ENCODE results near the gene VASP. TPM values are rescaled to one million over a fixed set of nuclear protein-coding genes. Genes with fewer than 3 reads are reported as not detected.

VASP gene
- total and polyA plus RNA-seq, 2 donors (not counting 3 experiments of a cell fraction or from before 2014, with no cell fraction given): 94.3 to 154 TPM

DNA sequence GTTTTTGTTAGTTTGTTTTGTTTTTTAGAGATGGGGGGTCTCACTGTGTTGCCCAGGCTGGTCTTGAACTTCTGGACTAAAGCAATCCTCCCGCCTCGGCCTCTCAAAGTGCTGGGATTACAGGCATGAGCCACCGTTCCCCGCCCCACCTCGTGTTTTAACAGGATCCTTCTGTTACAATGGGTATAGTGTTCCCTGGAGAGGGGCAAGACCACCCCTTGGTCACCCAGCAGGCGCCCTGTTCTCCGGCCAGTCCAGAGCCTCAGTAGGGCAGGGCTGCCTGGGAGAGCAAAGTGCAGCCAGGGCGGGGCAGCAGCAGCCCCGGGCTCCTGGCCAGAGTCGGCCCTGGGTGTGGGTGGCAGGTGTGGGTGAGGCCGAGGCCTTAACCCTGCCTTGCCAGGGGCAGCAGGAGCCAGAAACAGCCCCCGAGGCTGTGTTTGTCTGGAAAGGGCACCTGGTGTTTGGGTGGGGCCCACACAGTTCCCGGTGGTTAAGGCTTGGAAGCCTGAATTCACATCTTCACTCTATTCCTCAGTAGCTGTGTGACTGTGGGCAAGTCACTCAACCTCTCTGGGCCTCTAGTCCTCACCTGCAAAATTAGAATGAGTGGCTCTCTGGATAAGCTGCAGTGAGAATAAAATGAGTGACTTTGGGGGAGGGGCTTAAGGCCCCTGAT lies 7.2 kb downstream of the VASP start:
- Histone ChIP-seq H3K27ac (ENCODE audit: insufficient read depth, low read depth, low read length) (peak overlapping the region; percentile 23), H2AFZ (ENCODE audit: low read depth, low read length) (no peak overlapping the region), H3K9me1 (replicated peaks; ENCODE audit: control insufficient read depth, extremely low read depth, insufficient read depth, low read length) (no peaks in the 10 kb centered on the region), H3K27me3 (ENCODE audit: control insufficient read depth in 2 of 2, insufficient read depth in 2 of 2, low read length in 2 of 2) (no peaks in the 10 kb centered on the region), H3K9ac (replicated peaks; ENCODE audit: extremely low read depth, insufficient read depth, low read length) (no peak overlapping the region), H3K79me2 (ENCODE audit: control insufficient read depth, insufficient read depth, low read length) (peaks cover 77% of the 10 kb centered on the region), H3K36me3 (ENCODE audit: control insufficient read depth in 2 of 2, extremely low read depth in 1 of 2, insufficient read depth in 2 of 2, low read length in 2 of 2) (peaks cover 7 to 10% of the 10 kb centered on the region in 2 experiments), H4K20me1 (replicated peaks; ENCODE audit: control insufficient read depth, extremely low read depth, insufficient read depth, low read length) (no peaks in the 10 kb centered on the region), H3K4me2 (ENCODE audit: insufficient read depth, low read length) (no peak overlapping the region), H3K9me3 (replicated peaks; ENCODE audit: control insufficient read depth, insufficient read depth, low read length) (no peaks in the 10 kb centered on the region), H3K4me3 (replicated peaks in 1 of 3; ENCODE audit: insufficient read depth in 1 of 3, low read depth in 1 of 3, low read length in 3 of 3) (no peak overlapping the region), H3K4me1 (ENCODE audit: control insufficient read depth, extremely low read depth, insufficient read depth, low read length) (peaks cover 29% of the 10 kb centered on the region)
- TF ChIP-seq, protein P1, sequence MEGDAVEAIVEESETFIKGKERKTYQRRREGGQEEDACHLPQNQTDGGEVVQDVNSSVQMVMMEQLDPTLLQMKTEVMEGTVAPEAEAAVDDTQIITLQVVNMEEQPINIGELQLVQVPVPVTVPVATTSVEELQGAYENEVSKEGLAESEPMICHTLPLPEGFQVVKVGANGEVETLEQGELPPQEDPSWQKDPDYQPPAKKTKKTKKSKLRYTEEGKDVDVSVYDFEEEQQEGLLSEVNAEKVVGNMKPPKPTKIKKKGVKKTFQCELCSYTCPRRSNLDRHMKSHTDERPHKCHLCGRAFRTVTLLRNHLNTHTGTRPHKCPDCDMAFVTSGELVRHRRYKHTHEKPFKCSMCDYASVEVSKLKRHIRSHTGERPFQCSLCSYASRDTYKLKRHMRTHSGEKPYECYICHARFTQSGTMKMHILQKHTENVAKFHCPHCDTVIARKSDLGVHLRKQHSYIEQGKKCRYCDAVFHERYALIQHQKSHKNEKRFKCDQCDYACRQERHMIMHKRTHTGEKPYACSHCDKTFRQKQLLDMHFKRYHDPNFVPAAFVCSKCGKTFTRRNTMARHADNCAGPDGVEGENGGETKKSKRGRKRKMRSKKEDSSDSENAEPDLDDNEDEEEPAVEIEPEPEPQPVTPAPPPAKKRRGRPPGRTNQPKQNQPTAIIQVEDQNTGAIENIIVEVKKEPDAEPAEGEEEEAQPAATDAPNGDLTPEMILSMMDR (IDR thresholded peaks at IDR 0.05; ENCODE audit: extremely low read depth in 1 of 2, insufficient read depth in 1 of 2, low read depth in 1 of 2, low read length in 2 of 2): no peak
- no peak for TF ChIP-seq GATA2 (IDR thresholded peaks at IDR 0.05; ENCODE audit: insufficient read depth, insufficient read length, low read depth, low read length)
- no peak for TF ChIP-seq FOS (IDR thresholded peaks at IDR 0.05; ENCODE audit: borderline replicate concordance, insufficient read depth, low read length)
- TF ChIP-seq JUN (IDR thresholded peaks at IDR 0.05; ENCODE audit: borderline replicate concordance, insufficient read depth, insufficient read length, low read depth): no peak
- TF ChIP-seq POLR2A (IDR thresholded peaks at IDR 0.05; ENCODE audit: low read depth, low read length): no peak
- TF ChIP-seq MAX (IDR thresholded peaks at IDR 0.05; ENCODE audit: insufficient read depth, insufficient read length): no peak
- TF ChIP-seq EZH2 (IDR thresholded peaks at IDR 0.05; ENCODE audit: borderline replicate concordance, low read depth, low read length, severe bottlenecking): no peak
- TF ChIP-seq POLR2AphosphoS5 (IDR thresholded peaks at IDR 0.05; ENCODE audit: insufficient read depth, low read depth, low read length): no peak
- TF ChIP-seq MYC (IDR thresholded peaks at IDR 0.05; ENCODE audit: low read depth, low read length): no peak
- BruUV-seq (replicated peaks): no TSS peak
- DNase-seq (ENCODE audit: low read depth, low spot score) (no peak), FAIRE-seq (no peak)
- intact Hi-C loops (cut with micrococcal nuclease) (no loop called here), dilution Hi-C loops (cut with MboI; ENCODE audit: extremely low pct_ligation_motif_present, low sequenced_read_pairs) (no loop called here)
- ChIA-PET POLR2A (no interaction called here), CTCF (interaction anchor here (0.8 to 2.3 kb wide), 5 partner anchors 44 to 128 kb away, joined by 3 to 13 read pairs (median 3); no protein-coding TSS in a partner anchor)
